Amniotic epithelial cell (primary cell): ENCODE results near the gene PCDH10.
"Not testable (repeated sequence)": the region's sequence is repeated elsewhere in the genome, so short reads cannot be mapped to it uniquely, and the experiment has no call there.

Experiments
- DNase-seq: peaks from one replicate; pipeline ENCODE4 v3.0.0-alpha.2; 2010; ENCODE audit warnings: low read depth

Gene PCDH10

GRCh38 chr4:133240451-133240850, 91.4 kb downstream of the PCDH10 start:
- not testable (repeated sequence) for DNase-seq
